Measurements from ENCODE around the gene PTPRU.
A peak's percentile ranks its signal among the peaks of the same experiment; 100 is the strongest.

The PTPRU gene

DNA sequence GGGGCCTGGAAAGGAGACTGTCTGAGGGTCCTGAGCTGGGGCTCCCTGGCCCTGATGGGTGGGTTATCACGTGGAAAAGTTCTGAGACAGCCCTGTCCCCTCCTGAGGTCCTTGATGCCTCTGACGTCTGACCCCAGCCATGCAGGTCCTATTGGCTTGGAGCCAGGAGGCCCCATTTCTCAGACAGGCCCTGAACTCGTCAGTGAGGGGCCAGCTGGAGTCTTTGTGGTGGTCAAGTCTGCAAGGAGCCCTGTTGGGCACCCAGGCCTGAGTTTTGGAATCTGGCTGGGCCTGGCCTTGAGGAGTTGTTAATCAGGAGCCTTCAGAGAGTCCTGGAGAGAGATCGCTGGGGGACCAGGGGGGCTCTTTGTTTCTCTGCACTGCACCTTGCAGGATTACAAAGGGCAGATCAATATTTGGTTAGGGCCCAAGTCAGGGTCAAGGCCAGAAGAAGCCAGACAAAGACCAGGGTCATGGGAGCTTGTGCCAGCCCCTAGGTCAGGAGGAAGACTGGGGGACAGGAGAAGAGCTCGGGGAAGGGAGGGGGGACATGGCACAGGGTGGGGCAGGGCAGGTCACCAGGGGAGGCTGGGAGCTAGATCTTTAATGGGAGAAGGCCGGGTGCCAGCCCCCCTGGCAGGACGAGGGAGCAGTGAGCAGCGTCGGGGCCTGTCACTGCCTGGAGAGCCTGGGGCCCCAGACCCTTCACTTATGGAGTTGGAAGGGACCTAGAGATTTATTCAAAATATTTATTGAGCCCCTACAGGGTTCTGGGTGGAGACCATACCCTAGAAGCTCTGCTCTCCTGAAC, 83.2 kb downstream of the PTPRU start:
- no peak for DNase-seq

- DNase-seq, result no peak
These were observed 84.0 kb downstream of the PTPRU start for GRCh38 chr1:29320156-29320940.

DNA sequence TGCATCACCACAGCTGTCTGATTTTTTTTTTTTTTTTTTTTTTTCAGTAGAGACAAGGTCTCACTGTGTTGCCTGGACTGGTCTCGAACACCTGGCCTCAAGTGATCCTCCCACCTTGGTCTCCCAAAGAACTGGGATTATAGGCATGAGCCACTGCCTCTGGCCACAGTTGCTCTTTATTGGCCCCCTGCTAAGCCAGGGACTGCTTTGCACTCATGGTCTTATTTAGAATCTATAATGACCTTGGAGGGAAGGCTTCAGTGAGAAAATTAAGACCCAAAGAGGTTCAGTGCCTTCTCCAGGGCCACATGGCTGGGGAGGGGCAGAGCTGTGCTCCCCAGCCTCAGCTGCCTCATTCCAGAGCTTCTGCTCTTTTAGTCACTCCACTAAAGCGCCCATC, 84.9 kb downstream of the PTPRU start:
- DNase-seq, result no peak

DNA sequence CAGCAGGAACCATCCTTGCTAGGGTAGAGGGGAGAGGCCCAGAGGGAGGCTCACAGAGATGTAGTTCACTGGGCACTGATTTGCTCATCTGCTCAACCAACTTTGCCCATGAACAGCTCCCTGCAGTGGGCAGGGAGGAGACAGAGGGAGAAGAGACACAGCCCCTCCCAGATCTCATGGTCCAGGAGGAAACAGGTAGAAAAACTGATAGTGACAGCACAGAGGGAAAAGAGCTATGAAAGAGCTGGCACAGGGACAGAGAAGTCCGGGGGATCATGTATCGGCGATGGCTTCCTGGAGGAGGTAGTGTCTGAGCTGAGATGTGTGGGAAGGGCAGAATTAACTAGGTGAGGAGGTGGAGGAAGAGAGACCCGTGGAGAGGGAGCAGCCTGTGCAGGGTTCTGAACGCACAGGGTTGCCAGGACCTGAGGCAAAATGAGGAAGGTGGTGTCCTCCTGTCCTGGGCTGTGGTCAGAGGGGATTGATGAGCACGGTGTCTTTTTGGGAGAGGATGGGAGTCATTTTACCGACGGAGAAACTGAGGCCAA, 85.9 kb downstream of the PTPRU start:
- DNase-seq, result no peak

GRCh38 chr1:29322861-29323585, 86.7 kb downstream of the PTPRU start:
- no peak for DNase-seq

DNA sequence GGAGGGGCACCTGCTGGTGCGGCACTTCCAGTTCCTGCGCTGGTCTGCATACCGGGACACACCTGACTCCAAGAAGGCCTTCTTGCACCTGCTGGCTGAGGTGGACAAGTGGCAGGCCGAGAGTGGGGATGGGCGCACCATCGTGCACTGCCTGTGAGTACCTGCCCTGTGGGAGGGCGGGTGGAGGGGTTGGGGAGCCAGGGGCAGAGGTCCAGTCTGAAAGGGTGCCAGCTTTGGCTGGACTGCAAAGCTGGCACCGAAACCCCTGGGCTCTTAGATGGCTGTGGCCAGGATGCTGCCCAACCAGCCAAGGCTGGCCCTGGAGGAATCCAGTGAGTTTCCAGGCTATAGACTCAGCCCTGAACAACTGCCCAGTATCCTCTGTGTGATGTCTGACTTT, 87.3 kb downstream of the PTPRU start:
- no peak for DNase-seq

DNA sequence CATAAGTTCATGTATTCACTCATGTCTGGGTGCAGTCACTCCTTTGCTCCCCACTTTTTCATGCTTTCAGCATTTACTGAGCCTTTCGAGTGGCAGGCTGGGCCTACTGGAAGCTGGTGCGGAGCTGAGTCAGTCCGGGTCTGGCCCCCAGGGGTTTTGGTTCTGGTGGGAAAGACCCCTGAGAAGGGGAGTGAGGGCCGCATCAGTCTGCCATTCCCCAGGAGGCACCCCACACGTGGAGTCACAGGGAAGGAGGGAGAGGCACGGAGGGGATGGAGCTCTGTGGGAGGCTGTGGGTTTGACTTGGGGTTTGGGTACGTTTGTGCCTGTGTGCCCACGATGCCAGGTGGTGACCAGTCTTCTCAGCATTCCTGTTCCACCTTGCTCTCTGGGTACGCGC, 87.9 kb downstream of the PTPRU start:
- no peak for DNase-seq

- DNase-seq, result no peak
These were observed 88.5 kb downstream of the PTPRU start for GRCh38 chr1:29324771-29325351.

- DNase-seq, result no peak
These were observed 89.4 kb downstream of the PTPRU start for GRCh38 chr1:29325675-29326074.

DNA sequence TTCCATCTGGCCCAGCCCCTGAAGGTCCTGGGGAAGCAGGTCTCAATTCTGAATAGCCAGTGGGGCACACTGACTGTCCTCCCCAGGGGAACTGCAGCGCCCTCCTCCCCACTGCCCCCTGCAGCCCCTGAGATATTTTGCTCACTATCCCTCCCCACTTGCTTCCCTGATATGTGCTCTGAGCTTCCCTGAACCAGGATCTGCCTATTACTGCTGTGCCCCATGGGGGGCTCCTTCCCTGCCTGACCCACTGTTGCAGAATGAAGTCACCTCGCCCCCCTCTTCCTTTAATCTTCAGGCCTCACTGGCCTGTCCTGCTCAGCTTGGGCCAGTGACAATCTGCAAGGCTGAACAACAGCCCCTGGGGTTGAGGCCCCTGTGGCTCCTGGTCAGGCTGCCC, 89.8 kb downstream of the PTPRU start:
- no peak for DNase-seq

DNA sequence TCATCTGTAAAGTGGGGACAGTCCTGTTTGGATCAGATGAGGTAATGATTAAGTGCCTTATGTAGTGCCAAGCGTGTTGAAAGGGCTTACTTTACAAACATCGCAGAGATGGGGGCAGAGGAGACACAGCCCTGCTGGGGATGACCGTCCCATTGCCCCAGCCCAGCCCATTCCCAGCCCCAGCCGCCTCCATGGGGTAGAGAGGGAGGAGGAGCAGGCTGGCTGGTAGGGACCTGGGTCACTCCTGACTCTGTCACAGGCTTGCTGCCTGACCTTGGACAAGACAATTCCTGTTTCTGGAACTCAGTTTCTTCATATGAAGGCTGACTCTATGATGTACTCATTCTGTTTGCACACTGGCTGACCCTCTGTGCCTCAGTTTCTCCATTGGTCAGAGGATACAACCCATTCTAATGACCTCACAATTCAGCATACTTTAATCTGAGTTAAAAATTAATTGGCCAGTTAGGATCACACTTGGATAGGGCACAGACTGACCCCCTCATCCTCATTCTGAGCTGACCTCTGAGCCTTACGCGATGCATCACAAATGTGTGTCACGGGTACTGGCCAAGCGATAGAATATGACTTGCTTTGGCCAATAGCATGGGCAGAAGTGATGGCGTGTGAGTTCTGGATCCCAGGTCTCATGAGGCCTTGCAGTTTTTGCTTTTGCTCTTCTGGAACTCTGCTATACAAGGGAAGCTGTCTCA, 91.1 kb downstream of the PTPRU start:
- DNase-seq, result no peak

GRCh38 chr1:29329022-29329775, 92.9 kb downstream of the PTPRU start:
- DNase-seq, result no peak

- no peak for DNase-seq
These were observed 93.8 kb downstream of the PTPRU start for GRCh38 chr1:29330089-29330488.

DNA sequence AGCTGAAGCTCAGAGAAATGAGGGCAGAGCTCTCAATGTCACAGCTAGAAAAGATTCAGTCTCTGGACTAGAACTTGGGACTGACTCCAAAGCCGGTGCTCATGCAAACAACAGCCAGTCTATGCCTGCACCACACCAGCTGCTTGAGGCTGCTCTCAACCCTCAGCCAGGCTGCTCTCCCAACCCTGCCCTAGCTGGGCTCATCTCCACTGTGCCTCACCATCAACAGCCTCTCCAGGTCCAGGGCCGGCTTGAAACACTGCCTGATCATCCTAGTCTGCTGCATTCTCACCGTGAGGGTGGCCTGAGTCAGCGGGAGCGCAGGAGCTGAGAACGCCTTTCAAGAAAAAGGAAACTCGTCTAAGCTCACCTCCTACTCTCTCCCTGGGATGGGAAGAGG, 94.5 kb downstream of the PTPRU start:
- DNase-seq, result no peak

DNA sequence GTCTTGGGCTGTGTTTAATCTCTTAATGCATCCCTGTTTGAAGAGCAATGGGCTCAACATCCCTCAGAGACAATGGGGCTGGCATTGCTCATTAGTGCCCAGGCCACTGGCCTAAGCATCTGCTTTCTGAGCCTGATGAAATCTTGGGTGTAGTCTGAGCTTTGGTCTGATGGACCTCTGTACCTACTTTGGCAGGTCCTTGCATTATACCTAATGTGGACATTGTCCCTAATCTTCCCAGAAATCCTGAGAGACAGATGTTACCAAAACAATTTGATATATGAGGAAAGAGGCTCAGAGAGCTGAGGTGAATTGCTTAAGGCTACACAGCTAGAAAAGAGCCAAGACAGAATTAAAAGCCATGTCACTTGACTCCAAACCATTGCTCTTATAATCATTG, 95.0 kb downstream of the PTPRU start:
- DNase-seq, result no peak

GRCh38 chr1:29331729-29332128, 95.4 kb downstream of the PTPRU start:
- DNase-seq, result no peak

DNA sequence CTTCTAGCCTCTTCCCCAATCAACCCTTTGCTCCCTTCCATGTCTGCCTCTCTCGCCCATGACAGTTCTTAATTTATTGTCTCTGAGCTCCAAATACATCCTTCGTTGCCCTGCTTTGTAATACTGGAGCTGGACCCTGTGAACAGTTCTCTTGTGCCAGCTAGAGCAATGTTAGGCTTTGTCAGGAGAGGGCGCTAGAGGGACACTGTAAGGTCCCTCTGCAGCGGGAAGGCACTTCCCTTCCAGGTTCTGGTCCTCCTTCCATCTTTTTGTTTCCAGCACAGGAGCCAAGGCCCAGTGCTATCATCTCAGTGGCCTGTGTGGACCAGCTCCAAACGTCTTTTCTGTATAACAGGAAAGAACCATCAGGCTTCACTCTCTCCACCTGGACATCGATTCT, 95.9 kb downstream of the PTPRU start:
- peak; percentile 50 for DNase-seq

DNA sequence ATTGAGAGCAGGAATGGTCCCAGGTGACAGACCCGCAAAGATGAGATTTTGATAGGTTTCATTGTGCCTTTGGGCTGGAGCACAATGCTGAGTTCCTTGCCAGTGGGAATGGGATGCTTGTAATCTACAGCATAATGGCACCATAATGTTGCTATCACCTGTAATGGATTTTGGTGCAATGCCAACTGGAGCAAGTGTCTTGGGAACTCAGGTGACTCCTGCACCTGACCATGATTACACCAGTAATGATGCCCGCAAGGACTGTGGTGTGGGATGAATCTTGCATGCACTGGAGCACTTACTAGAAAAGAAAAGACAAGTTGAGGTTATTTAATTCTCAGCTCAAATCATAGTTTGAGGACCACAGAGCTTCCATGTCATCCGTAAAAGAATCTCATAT, 96.7 kb downstream of the PTPRU start:
- no peak for DNase-seq

- no peak for DNase-seq
These were observed 99.3 kb downstream of the PTPRU start for GRCh38 chr1:29335573-29335972.

- DNase-seq, result no peak
These were observed 102.7 kb downstream of the PTPRU start for GRCh38 chr1:29338908-29339575.

- DNase-seq, result no peak
These were observed 105.6 kb downstream of the PTPRU start for GRCh38 chr1:29341936-29342335.

All from MV-4-11 (cell line).